Stimulated activated CD8-positive, alpha-beta memory T cell treated with anti-CD3 and anti-CD28 coated beads, Interleukin-15, amount 100 ng/mL, for 48 hours (primary cell): ENCODE results near the gene FGD4.

Experiments used
- DNase-seq, 2 donors: peaks; one replicate each; pipeline ENCODE4 v3.0.0-alpha.2; 2020; ENCODE audit warnings: low read depth in 2 of 2

FGD4 gene

GRCh38 chr12:32399370-32400113, at the start of gene FGD4:
Gene FGD4 (plus strand): TSS chr12:32399558.
- peak in 1 of 2 donors; percentile 38 for DNase-seq

GRCh38 chr12:32353540-32353939, 45.8 kb upstream of the FGD4 start:
- no peak for DNase-seq

- DNase-seq = no peak
Measured at GRCh38 chr12:32357601-32358249, 41.6 kb upstream of the FGD4 start.

GRCh38 chr12:32360956-32361355, 38.4 kb upstream of the FGD4 start:
- DNase-seq = no peak

GRCh38 chr12:32362892-32363291, 36.5 kb upstream of the FGD4 start:
- DNase-seq = no peak

- no peak for DNase-seq
Measured at GRCh38 chr12:32365473-32366064, 33.8 kb upstream of the FGD4 start.

GRCh38 chr12:32366714-32367113, 32.6 kb upstream of the FGD4 start:
- no peak for DNase-seq

GRCh38 chr12:32367381-32367780, 32.0 kb upstream of the FGD4 start:
- no peak for DNase-seq

- no peak for DNase-seq
Measured at GRCh38 chr12:32369202-32369601, 30.2 kb upstream of the FGD4 start.

- DNase-seq = no peak
Measured at GRCh38 chr12:32377344-32378055, 21.9 kb upstream of the FGD4 start.

GRCh38 chr12:32379213-32379612, 20.1 kb upstream of the FGD4 start:
- DNase-seq = no peak

GRCh38 chr12:32379667-32380066, 19.7 kb upstream of the FGD4 start:
- no peak for DNase-seq

- DNase-seq = no peak
Measured at GRCh38 chr12:32382226-32382625, 17.1 kb upstream of the FGD4 start.

GRCh38 chr12:32390572-32391219, 8.7 kb upstream of the FGD4 start:
- DNase-seq = peak in 1 of 2 donors; percentile 12

- DNase-seq = no peak
Measured at GRCh38 chr12:32395026-32395425, 4.3 kb upstream of the FGD4 start.

GRCh38 chr12:32397696-32398095, 1.7 kb upstream of the FGD4 start:
- DNase-seq = no peak

GRCh38 chr12:32398181-32398580, 1.2 kb upstream of the FGD4 start:
- no peak for DNase-seq

- no peak for DNase-seq
Measured at GRCh38 chr12:32398816-32399369, 465 bp upstream of the FGD4 start.

- no peak for DNase-seq
Measured at GRCh38 chr12:32400114-32400672, 835 bp downstream of the FGD4 start.

GRCh38 chr12:32400866-32401265, 1.5 kb downstream of the FGD4 start:
- DNase-seq = no peak

GRCh38 chr12:32402170-32402569, 2.8 kb downstream of the FGD4 start:
- no peak for DNase-seq
